GM19240 (cell line): ENCODE results near the gene NKD1.
"Not testable (repeated sequence)": the region's sequence is repeated elsewhere in the genome, so short reads cannot be mapped to it uniquely, and the experiment has no call there.

ENCODE experiments used
- DNase-seq: peaks from one replicate; pipeline ENCODE4 v3.0.0; 2011; ENCODE audit warnings: low spot score; ENCODE audit not compliant: insufficient read length

Gene NKD1

DNA sequence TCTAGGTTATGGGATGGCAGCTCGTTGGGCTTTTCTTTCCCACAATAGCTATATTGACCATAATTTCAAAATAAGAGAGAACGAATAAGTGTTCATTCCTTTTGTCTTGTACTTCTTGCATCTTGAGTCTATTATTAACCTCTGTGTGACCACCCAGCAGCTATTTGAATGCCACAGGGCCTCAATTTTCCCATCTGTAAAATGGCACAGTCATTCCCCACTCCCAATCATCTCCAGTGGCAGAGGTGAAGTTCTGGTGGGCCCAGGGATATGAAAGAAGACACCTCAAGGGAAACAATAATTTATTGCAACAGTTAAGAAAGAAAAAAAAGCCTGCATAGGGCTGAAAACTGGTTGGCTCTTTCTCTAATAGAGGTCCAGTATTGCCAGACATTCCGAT, 28.6 kb upstream of the NKD1 start:
- DNase-seq = no peak

DNA sequence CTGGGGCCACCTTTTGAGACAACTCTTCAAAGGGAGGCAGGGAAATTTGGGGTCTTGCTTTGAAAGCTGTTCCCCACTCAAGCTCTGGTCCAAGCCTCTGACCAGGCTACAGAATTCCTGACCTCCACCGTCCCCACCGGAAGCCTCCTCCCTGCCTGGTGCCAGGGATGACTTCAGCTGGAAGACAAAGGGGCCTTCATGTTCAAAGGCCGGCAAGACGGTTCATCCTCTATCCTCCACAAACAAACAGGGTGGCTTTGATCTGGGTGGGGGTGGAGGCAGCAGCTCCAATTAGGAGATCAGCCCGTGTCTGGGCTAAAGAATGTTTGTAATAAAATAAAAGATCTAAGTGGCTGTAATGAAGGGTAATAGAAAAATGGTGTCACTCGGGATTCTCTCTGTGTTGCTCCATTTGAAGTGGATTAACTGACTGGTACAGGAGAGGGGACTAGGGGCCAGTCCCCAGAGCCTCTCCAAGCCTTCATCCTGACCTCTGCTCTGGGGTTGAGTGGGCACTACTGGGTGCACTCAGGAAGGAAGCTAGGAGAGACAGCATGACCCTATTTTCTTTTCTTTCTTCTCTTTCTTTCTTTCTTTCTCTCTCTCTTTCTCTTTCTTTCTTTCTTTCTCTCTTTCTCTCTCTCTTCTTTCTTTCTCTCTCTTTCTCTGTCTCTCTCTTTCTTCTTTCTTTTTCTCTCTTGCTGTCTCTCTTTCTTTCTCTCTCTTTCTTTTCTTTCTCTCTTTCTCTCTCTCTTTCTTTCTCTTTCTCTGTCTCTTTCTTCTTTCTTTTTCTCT, 27.5 kb upstream of the NKD1 start:
- DNase-seq = no peak

DNA sequence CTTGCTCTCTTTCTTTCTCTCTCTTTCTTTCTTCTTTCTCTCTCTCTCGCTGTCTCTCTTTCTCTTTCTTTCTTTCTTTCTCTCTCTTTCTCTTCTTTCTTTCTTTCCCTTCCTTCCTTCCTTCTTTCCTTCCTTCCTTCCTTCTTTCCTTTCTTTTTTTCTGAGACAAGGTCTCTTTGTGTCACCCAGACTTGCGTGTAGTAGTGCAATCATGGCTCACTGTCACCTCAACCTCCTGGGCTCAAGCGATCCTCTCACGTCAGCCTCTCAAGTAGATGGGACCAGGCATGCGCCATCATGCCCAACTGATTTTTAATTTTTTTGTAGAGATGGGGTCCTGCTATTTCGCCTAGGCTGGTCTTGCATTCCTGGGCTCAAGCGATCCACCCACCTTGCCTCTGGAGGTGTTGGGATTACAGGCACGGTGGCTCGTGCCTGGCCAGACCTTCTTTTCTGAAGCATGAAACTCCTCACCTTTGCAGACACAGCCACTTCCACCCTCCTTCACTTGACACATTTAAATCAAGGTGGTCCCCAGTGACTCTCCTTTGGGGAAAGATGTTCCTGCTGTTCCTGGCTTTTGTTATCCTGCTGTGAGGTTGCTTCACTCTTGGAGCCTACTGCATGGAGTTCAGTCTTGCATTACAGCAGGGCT, 26.8 kb upstream of the NKD1 start:
- no peak for DNase-seq

DNA sequence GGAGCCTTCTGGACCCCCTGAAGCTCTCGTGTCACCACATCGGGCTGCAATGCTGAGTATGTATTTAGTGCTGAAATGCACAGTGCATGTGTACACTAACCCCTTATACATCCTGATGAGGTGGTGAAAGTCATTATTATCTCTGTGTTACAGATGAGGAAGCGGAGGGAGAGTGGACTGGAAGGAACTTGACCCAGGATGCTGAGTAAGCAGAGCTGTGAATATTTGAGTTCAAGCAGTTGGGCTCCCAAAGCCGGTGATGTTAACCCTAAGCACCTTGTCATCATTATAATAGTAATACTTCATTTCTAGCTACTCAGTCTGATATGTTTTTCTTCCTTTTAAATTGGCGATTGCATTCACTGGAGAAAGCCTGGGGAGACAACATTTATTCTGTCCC, 25.9 kb upstream of the NKD1 start:
- no peak for DNase-seq

DNA sequence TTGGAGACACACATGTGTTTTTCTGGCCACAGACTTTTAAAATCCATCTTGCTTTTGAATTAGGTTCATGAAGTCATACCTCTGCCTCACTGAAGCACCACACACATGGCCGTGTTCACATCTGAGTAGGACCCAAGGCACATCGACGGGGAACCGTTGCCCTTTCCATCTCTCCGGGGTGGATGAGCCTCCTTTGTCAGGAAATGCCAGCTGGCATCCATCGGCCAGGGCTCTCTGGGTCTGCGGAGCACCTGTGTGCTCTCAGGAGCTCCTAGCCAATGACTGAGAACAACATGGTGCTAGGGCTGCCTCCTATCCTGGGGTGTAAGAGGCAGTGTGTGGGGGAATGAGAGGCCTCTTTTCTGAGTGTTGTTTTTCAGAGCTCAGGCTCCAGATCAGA, 24.5 kb upstream of the NKD1 start:
- DNase-seq = no peak

DNA sequence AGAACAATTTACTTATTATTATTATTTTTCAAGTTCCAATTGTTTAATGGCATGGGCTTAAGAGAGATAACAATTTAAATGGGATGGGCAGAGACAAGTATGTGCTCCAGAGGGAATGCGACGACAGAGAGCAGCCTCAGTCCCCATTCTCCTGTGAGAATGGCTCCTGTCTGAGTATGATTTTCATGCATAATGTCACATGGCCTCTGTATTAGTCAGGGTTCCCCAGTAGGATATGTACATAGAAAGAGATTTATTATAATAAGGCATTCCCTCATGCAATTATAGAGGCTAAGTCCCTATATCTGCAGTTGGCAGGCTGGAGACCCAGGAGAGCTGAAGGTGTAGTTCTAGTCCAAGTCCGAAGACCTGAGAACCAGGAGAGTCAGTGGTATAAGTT, 22.9 kb upstream of the NKD1 start:
- DNase-seq = no peak

DNA sequence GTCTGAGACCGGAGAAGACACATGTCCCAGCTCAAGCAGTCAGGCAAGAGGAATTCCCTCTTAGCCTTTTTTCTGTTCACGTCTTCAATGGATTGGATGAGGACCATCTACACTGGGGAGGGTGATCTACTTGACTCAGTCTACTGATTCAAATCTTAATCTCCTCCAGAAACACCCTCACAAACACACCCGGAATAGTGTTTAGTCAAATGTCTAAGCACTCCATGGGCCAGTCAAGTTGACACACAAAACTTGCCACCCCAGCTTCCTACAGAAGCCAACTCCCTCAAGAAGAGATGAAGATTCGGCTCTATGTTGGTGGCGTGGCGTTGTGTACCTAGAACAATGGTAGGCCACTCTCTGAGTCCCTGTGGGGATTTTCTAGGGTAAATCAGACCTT, 22.5 kb upstream of the NKD1 start:
- DNase-seq = no peak

DNA sequence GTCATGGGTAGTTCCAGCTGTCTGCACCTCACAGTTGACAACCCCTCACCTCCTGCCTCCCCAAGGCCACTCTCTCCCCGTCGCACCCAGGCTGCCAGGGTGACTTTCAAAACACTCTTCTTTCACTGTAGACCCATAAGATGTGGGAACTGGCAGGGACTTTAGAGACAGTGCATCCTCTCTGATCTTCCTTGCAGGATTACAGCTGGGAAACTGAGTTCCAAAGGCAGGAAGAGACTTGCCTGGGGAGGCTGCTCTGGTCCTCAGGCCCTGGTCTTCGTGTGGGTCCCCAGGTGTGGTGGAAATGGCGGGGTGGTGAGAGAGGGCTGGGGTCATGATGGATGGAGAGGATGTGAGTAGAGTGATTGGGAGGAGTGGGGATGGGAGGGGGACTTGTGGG, 21.9 kb upstream of the NKD1 start:
- DNase-seq = no peak

DNA sequence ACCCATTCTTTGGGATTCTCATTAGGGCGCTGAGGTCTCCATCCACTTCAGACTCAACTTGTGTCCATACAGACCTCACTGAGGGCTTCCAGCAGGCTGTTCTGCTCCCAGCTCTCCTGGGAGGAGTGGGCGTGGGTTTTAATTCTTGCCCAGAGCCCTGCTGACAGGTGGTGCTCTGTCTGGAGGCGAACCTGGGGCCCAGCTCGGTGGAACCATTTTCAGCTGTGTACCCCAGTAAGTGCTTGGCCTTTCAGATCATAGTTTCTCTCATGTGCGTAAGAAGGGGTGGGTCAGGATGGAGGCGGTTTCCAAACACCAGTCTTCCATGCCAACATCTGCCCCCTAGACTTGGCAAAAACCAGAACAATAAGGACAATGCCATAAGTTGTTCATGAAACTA, 21.4 kb upstream of the NKD1 start:
- DNase-seq = no peak

DNA sequence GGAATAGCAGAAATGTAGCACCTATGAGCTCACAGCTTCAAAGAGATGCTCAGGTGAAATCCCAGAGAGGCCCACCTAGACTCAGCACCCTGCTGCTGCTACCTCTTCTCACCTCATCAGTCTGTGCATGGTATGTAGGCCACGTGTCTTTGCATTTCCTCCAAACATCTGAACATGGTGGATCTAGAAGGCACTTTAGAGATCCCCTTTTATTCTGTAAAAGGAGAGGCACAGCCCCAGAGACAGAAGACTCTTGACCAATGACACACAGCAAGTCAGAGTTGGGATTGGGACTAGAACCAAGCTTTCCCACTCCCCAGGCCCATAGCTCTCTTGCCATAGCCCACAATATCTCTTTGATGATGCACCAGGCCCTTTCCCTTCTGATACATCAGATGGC, 19.4 kb upstream of the NKD1 start:
- DNase-seq = no peak

DNA sequence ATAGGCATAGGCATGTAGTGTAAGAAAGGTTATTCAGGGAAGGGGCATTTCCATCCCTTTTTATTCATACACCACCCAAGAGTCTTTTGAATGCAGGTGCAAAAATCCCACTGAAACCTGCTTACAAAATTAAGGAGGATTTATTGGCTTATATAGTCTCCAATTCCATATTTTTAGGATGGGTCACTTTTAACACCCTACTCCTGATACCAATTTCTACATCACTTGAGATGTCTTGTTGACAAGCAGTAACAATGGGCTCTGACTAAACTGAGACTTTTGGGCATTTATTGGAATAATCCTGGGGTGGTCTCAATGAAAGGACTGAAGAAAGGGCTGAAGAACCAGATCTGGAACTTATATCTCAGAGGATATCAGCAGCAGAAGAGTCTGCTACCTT, 18.9 kb upstream of the NKD1 start:
- DNase-seq = no peak

DNA sequence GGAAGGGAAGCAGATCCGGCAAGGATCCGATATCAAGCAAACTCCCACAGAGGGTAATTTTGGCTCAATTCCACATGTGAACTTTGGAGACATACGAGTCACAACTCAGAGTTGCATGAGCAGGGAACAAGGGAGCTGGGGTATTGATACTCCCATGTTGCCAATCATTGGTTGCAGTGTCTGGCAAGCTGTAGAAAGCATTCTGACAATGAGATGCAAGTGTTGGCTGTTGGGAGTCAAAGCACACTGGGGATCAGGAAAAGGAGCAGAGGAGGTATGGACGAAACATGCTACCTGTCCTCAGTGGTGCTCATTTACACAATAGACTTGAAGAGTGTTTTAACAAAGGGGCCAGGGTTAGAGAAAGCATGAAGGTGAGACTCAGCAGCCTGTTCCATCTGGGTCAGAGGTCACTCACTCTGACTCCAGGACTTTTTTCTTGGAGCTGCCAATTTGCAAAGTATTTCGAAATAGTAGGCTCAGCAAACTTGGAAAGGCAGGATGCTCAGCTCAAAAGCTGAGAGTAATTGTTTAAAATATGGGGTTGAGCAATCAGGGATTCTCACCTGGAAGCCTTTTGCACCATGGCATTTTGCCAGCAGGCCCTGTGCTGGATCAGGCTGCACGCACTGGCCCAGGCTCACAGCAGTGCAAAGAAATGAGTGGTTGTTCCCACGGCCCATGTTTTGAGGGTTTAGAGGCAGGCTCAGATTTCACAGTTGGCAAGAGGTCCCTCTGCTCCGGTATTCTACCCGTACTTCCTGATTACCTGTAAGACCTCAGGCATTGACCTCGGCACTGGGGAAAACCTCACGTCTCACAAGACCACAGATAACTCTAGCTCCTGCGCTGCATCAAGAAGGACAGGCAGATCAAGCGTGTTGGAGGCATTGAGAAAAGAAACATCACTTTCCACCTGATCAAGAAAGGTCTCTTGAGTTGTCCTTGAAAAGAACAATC, 17.6 kb upstream of the NKD1 start:
- DNase-seq = no peak

DNA sequence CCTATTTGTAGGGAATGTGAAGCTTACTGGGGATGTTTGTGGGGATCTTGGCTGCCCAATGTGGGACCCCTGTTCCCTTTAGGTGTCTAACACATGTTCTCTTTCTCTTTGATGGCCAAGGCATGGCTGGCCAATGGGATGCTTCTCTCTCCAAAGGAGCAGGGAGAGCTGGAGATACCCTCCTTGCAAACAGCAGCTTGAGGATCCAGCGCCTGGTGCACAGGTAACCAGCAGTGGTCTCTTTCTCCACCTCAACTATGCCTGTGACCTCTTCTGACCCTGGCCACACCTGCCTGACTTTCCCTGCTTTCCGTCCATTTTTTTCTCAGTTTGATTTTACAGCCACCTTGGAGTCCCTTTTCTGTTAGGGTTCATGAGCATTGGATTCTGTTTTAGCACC, 16.8 kb upstream of the NKD1 start:
- DNase-seq = no peak

DNA sequence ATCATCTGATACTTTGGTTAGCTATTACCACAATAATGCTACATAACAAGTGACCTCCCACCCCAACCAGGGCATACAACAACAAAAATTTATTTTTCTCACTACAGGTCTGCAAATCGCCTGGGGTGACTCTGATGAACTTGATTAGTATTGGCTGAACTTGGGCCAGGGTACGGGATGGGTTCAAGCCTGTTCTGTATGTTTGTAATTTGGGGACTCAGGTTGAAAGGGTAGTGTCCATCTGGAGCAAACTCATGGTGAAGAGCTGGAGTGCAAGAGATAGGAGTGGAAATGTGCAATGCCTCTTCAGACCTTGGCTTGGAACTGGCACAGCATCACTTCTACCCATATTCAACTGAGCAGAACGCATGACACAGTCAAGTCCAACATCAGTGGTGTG, 16.3 kb upstream of the NKD1 start:
- DNase-seq = no peak

DNA sequence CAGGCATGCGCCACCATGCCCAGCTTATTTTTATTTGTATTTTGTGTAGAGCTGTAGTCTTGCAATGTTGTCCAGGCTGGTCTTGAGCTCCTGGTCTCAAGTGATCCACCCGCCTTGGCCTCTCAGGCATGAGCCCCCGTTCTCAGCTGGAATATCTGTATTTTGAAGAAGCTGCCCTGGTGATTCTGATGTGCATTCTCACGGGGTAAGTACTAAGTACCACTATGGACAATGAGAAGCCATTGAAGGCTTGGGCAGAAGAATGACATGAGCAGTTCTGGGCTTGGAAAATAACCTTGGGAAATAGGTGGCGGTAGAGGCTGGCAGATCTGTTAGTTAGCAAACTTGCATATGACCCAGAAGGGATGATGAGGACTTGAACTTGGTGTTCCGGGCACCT, 15.6 kb upstream of the NKD1 start:
- no peak for DNase-seq

DNA sequence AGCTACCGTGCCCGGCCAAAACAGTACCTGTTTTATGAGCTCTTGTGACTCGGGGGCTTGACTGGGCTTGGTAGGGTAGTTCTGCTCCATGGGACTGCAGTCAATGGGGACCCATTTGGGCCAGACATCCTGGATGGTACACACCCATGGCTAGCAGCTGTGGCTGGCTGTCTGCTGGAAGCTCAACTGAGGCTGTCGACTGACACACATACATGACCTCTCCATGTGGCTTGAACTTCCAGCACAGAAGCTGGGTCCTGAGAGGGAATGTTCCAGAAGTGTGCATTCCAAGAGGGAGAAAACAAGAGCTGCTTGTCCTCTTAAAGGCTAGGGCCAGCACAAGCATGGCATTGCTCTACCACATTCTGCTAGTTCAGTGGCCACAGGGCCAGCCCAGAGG, 14.9 kb upstream of the NKD1 start:
- no peak for DNase-seq

DNA sequence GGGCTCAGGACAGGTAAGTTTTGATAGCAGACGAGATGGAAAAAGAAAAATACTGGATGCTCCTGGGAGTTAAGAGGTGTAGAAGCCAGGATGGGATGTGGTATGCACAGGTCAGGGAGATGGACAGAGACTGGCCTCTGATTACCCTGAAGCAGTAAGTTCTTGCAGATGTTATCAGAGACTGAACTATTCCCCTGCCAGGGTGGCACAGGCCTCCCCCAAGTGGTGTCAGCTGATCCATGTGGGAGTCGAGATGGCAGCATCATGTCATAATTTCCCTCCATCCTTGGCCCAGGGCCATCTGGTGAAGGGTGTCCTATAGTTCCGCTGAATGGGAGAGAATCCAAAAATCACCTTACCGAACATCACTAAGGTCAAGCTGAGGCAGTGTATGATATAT, 14.1 kb upstream of the NKD1 start:
- no peak for DNase-seq

DNA sequence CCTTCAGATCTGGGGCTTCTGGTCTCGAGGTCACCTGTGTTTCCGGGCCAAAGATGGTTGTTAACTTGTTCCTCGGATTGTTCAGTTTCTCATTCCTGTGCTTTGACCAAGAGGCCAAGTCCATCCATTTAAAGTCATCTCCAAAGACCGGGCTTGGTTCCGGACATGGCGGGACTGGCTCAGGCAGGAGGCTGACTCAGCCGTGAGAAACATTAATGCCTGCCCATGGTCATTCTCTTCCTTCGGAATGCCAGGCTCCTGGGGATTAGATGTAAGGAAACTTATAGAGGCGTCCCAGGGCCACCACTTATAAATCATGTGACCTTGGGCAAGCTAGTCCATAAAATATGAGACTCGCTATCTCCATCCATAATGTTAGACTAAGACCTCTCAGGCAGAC, 13.6 kb upstream of the NKD1 start:
- DNase-seq = no peak

DNA sequence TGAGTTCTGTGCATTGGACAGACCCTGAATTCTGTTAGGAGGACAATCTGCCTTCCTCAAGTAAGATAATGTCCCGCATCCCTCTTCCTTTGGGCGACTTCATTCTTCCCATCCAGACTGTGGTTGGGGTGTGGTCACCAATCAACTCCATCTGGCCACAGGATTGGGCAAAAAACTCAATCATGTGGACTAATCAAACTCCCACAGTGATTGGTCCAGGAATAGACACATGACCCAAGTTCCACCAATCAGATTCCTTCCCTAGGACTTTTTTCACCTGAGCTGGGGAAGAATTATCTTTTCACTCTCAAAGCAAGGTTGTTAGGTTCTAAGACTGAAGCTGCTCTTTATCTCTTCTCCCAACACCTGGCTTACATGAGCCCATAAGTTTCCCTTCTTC, 13.2 kb upstream of the NKD1 start:
- no peak for DNase-seq

DNA sequence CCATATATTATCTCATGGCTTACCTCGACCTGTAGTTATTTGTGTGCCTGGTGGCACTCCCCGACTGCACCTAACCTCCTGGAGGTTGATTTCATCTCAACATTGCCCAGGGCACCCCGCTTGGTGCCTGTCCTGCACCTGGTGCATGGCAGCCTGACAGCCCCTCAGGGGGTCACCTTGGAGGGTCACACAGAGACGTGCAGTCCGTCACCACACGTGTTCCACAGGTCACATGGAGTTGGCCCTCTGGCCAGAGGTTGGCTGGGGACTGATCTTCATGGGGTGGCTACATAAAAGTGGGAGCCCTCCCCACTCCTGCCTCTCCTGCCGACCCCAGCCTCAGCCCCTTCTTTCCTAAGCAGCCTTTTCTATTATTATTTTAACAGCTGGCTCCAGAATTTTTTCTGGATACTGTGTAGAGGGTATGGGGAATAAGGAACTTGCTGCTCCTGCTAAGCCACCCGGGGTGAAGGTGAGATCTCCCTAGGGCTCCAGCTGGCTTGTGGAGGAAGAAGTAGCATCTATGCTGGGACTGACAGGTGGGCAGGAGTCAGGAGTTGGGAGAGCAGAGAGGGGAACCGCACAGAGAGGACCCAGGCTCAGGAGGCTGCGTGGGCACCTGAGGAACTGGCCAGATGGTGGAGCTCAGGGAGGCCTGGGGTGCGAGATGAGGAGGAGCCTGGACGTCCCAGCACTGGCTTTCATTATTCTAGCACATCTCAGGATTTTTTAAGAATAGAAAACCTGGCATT, 12.5 kb upstream of the NKD1 start:
- no peak for DNase-seq

DNA sequence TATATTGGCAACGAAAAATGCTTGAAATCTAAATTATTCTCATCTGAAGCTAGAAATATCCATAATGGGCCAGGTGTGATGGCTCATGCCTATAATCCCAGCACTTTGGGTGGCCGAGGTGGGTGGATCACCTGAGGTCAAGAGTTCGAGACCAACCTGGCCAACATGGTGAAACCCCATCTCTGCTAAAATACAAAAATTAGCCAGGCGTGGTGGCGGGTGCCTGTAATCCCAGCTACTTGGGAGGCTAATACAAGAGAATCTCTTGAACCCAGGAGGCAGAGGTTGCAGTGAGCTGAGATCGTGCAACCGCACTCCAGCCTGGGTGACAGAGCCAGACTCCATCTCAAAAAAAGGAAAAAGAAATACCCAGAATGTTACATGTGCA, 11.9 kb upstream of the NKD1 start:
- not testable (repeated sequence) for DNase-seq
